K562 (cell line): Measurements from ENCODE around the gene DEF6. TPM values are rescaled to one million over a fixed set of nuclear protein-coding genes. Genes with fewer than 3 reads are reported as not detected.

Source experiments
- ARHGAP35 ChIP-seq: fragments of 450-650 bp; IDR thresholded peaks from 2 replicates; pipeline ENCODE4 v1.6.1; 2018; ENCODE audit not compliant: partially characterized antibody
- CBFA2T3 ChIP-seq: fragments of 450-650 bp; IDR thresholded peaks from 2 replicates; pipeline ENCODE4 v1.6.1; 2017
- CHCHD3 ChIP-seq: fragments of 250-450 bp; sonication (Bioruptor Pico); IDR thresholded peaks from 2 replicates; pipeline ENCODE4 v2.1.2; 2022; ENCODE audit warnings: mild to moderate bottlenecking
- CLOCK ChIP-seq: fragments of 250-450 bp; sonication (Bioruptor Pico); IDR thresholded peaks from 2 replicates; pipeline ENCODE4 v1.4.0; 2020; ENCODE audit warnings: mild to moderate bottlenecking, moderate library complexity, borderline replicate concordance
- KDM2B ChIP-seq: fragments of 250-450 bp; sonication (Bioruptor Pico); IDR thresholded peaks from 2 replicates; pipeline ENCODE4 v1.8.0; 2021; ENCODE audit warnings: mild to moderate bottlenecking, moderate library complexity
- KLF1 ChIP-seq: fragments of 450-650 bp; IDR thresholded peaks from 2 replicates; pipeline ENCODE4 v1.6.1; 2016; ENCODE audit warnings: missing genetic modification characterization, missing compliant biosample characterization
- PRMT5 ChIP-seq: sonication (generic); formaldehyde crosslinking; IDR thresholded peaks from 2 replicates; pipeline ENCODE4 v1.5.0; 2020; ENCODE audit warnings: missing genetic modification reagents
- RAD21 ChIP-seq, 2 experiments: fragments of 250-450 bp in 1 of 2; fragments of 450-650 bp in 1 of 2; sonication (Bioruptor Pico) in 1 of 2; formaldehyde crosslinking in 1 of 2; IDR thresholded peaks in 1 of 2; conservative IDR thresholded peaks in 1 of 2; 2 replicates each; pipeline versions ENCODE4 v1.4.0 to v1.8.0; 2020 to 2022; ENCODE audit warnings: mild to moderate bottlenecking in 2 of 2, moderate library complexity in 1 of 2
- RBM15 ChIP-seq: fragments of 200-400 bp; formaldehyde crosslinking; IDR thresholded peaks from 2 replicates; pipeline ENCODE4 v1.6.1; 2018; ENCODE audit warnings: mild to moderate bottlenecking, low read length, moderate library complexity; ENCODE audit not compliant: insufficient read depth
- SP1 ChIP-seq: sonication (generic); formaldehyde crosslinking; IDR thresholded peaks from 2 replicates; pipeline ENCODE4 v1.8.1; 2022; ENCODE audit warnings: mild to moderate bottlenecking, missing genetic modification reagents
- TAL1 ChIP-seq: fragments of 450-650 bp; IDR thresholded peaks from 2 replicates; pipeline ENCODE4 v1.6.1; 2016; ENCODE audit warnings: mild to moderate bottlenecking
- ZNF263 ChIP-seq: sonication (generic); formaldehyde crosslinking; IDR thresholded peaks from 2 replicates; pipeline ENCODE4 v1.8.0; 2022; ENCODE audit warnings: mild to moderate bottlenecking, missing genetic modification reagents, borderline replicate concordance
- ZNF551 ChIP-seq: fragments of 250-450 bp; sonication (Bioruptor Pico); IDR thresholded peaks from 2 replicates; pipeline ENCODE4 v1.5.0; 2021; ENCODE audit warnings: mild to moderate bottlenecking, moderate library complexity
- polyA plus RNA-seq, 8 experiments: library from polyadenylated mRNA; depleted of rRNA in 4 of 8; stranded (reverse) in 5 of 8; unstranded in 3 of 8; fragments of >200 nt; fragmentation: Nextera tagmentation in 2 of 8; fragmentation: Illumina TruSeq in 1 of 8; extraction: Ambion mirVana in 2 of 8; extraction: Trizol in 1 of 8; gene quantifications; 2 replicates each; pipeline versions ENCODE4 v1.2.1 to v1.2.3, GENCODE V29; 2011 to 2014; ENCODE audit warnings: inconsistent platforms in 1 of 8, missing spikeins in 1 of 8
- total RNA-seq, 7 experiments: library from RNA; depleted of rRNA in 6 of 7; stranded (reverse); fragments of >200 nt in 6 of 7; fragmentation: Illumina TruSeq in 2 of 7; extraction: Trizol in 2 of 7; gene quantifications; 2 replicates each; pipeline versions ENCODE4 v1.2.1 to v1.2.3, GENCODE V29; 2011 to 2021; ENCODE audit warnings: low replicate concordance in 1 of 7
- TF ChIP-seq, protein P1 (sequence below): fragments of 450-650 bp; formaldehyde crosslinking; IDR thresholded peaks from 2 replicates; pipeline ENCODE4 v1.4.0; 2022; ENCODE audit warnings: missing genetic modification characterization
- TF ChIP-seq, protein P2 (sequence below), 2 experiments: fragments of 450-650 bp; IDR thresholded peaks; 2 replicates each; pipeline ENCODE4 v1.6.1; 2018; ENCODE audit warnings: mild to moderate bottlenecking in 2 of 2, low read depth in 1 of 2; ENCODE audit not compliant: partially characterized antibody in 2 of 2
- TF ChIP-seq, protein P3 (sequence below): fragments of 450-650 bp; formaldehyde crosslinking; IDR thresholded peaks from 2 replicates; pipeline ENCODE4 v1.4.0; 2020; ENCODE audit warnings: mild to moderate bottlenecking, moderate library complexity
- TF ChIP-seq, protein P4 (sequence below): fragments of 450-650 bp; IDR thresholded peaks from 2 replicates; pipeline ENCODE4 v1.6.1; 2016; ENCODE audit warnings: low read depth, mild to moderate bottlenecking, moderate library complexity

The DEF6 gene
- total and polyA plus RNA-seq, 9 of the 15 experiments (the other 6 are each of a cell fraction or from before 2014, with no cell fraction given), result 1.3 to 44.6 (median 22.7) TPM

GRCh38 chr6:35343092-35343834 is 45.6 kb downstream of the DEF6 start (continued):
- TF ChIP-seq CHCHD3 (CRISPR knock-in tag) (no peak), RAD21 (CRISPR knock-in tag; conservative IDR thresholded peaks at IDR 0.05 in 1 of 2, IDR thresholded peaks at IDR 0.05 in 1 of 2) (peak in 1 of 2 experiments; percentile 11; a peak in 2 of 4 replicates), CLOCK (CRISPR knock-in tag) (no peak), ZNF263 (no peak), ZNF551 (CRISPR knock-in tag) (no peak), ARHGAP35 (no peak), KDM2B (CRISPR knock-in tag) (peak; percentile 20; the same call in 1 of the 2 replicates), SP1 (CRISPR knock-in tag) (no peak), RBM15 (no peak), KLF1 (no peak), TAL1 (no peak; the same call in 1 of the 2 replicates), PRMT5 (no peak), CBFA2T3 (peak; percentile 81)
- TF ChIP-seq, protein P1, sequence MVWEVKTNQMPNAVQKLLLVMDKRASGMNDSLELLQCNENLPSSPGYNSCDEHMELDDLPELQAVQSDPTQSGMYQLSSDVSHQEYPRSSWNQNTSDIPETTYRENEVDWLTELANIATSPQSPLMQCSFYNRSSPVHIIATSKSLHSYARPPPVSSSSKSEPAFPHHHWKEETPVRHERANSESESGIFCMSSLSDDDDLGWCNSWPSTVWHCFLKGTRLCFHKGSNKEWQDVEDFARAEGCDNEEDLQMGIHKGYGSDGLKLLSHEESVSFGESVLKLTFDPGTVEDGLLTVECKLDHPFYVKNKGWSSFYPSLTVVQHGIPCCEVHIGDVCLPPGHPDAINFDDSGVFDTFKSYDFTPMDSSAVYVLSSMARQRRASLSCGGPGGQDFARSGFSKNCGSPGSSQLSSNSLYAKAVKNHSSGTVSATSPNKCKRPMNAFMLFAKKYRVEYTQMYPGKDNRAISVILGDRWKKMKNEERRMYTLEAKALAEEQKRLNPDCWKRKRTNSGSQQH (CRISPR knock-in tag), result peak; percentile 82; the same call in 1 of the 2 replicates
- TF ChIP-seq, protein P2, sequence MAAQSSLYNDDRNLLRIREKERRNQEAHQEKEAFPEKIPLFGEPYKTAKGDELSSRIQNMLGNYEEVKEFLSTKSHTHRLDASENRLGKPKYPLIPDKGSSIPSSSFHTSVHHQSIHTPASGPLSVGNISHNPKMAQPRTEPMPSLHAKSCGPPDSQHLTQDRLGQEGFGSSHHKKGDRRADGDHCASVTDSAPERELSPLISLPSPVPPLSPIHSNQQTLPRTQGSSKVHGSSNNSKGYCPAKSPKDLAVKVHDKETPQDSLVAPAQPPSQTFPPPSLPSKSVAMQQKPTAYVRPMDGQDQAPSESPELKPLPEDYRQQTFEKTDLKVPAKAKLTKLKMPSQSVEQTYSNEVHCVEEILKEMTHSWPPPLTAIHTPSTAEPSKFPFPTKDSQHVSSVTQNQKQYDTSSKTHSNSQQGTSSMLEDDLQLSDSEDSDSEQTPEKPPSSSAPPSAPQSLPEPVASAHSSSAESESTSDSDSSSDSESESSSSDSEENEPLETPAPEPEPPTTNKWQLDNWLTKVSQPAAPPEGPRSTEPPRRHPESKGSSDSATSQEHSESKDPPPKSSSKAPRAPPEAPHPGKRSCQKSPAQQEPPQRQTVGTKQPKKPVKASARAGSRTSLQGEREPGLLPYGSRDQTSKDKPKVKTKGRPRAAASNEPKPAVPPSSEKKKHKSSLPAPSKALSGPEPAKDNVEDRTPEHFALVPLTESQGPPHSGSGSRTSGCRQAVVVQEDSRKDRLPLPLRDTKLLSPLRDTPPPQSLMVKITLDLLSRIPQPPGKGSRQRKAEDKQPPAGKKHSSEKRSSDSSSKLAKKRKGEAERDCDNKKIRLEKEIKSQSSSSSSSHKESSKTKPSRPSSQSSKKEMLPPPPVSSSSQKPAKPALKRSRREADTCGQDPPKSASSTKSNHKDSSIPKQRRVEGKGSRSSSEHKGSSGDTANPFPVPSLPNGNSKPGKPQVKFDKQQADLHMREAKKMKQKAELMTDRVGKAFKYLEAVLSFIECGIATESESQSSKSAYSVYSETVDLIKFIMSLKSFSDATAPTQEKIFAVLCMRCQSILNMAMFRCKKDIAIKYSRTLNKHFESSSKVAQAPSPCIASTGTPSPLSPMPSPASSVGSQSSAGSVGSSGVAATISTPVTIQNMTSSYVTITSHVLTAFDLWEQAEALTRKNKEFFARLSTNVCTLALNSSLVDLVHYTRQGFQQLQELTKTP (IDR thresholded peaks at IDR 0.05; ENCODE audit: low read depth in 1 of 2, partially characterized antibody in 2 of 2), result peak in 1 of 2 experiments; percentile 68
- TF ChIP-seq, protein P3, sequence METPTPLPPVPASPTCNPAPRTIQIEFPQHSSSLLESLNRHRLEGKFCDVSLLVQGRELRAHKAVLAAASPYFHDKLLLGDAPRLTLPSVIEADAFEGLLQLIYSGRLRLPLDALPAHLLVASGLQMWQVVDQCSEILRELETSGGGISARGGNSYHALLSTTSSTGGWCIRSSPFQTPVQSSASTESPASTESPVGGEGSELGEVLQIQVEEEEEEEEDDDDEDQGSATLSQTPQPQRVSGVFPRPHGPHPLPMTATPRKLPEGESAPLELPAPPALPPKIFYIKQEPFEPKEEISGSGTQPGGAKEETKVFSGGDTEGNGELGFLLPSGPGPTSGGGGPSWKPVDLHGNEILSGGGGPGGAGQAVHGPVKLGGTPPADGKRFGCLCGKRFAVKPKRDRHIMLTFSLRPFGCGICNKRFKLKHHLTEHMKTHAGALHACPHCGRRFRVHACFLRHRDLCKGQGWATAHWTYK (CRISPR knock-in tag), result 0 out of 2 replicates have a peak, but pooled peaks have one; percentile 17
- TF ChIP-seq, protein P4, sequence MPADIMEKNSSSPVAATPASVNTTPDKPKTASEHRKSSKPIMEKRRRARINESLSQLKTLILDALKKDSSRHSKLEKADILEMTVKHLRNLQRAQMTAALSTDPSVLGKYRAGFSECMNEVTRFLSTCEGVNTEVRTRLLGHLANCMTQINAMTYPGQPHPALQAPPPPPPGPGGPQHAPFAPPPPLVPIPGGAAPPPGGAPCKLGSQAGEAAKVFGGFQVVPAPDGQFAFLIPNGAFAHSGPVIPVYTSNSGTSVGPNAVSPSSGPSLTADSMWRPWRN, result peak; percentile 99
